Measurements from ENCODE around the gene ARNT2. TPM values are rescaled to one million over a fixed set of nuclear protein-coding genes. Genes with fewer than 3 reads are reported as not detected.

ARNT2 gene
- total RNA-seq, 2 experiments from 2014 or later: not detected

GRCh38 chr15:80482696-80483095 lies 78.5 kb downstream of the ARNT2 start:
- TF ChIP-seq CTCF (conservative IDR thresholded peaks at IDR 0.05; ENCODE audit: low read length): no peak
- TF ChIP-seq EZH2phosphoT487 (IDR thresholded peaks at IDR 0.05; ENCODE audit: borderline replicate concordance, low read depth, low read length): no peak
- DNase-seq (ENCODE audit: low spot score): no peak
- H3K9me3 ChIP-seq (ENCODE audit: low read length): no peaks in the 10 kb centered on the region
- BruUV-seq (replicated peaks): no TSS peak
- H3K4me1 ChIP-seq (ENCODE audit: insufficient read depth, low read length, poor library complexity, severe bottlenecking): no peaks in the 10 kb centered on the region
- no peaks in the 10 kb centered on the region for H3K9me2 ChIP-seq (ENCODE audit: insufficient read depth, low read length)
- POLR2A ChIA-PET: no interaction called here
- intact Hi-C loops (cut with micrococcal nuclease; ENCODE audit: unreplicated experiment): no loop called here
- no peaks in the 10 kb centered on the region for H3K36me3 ChIP-seq (ENCODE audit: insufficient read depth, low read length)
- H3K4me2 ChIP-seq (ENCODE audit: low read length): no peak overlapping the region
- no peak overlapping the region for H3K4me3 ChIP-seq (ENCODE audit: low read depth, low read length, poor library complexity, severe bottlenecking)
- H3K27ac ChIP-seq (ENCODE audit: low read depth, low read length, poor library complexity, severe bottlenecking): no peak overlapping the region
- H2AFZ ChIP-seq (ENCODE audit: low read length): no peak overlapping the region
- CTCF ChIA-PET (ENCODE audit: unreplicated experiment): no interaction called here
- H3K79me2 ChIP-seq (ENCODE audit: insufficient read depth, low read depth, low read length): no peaks in the 10 kb centered on the region
- H4K20me1 ChIP-seq (ENCODE audit: insufficient read depth, low read length): no peaks in the 10 kb centered on the region

DNA sequence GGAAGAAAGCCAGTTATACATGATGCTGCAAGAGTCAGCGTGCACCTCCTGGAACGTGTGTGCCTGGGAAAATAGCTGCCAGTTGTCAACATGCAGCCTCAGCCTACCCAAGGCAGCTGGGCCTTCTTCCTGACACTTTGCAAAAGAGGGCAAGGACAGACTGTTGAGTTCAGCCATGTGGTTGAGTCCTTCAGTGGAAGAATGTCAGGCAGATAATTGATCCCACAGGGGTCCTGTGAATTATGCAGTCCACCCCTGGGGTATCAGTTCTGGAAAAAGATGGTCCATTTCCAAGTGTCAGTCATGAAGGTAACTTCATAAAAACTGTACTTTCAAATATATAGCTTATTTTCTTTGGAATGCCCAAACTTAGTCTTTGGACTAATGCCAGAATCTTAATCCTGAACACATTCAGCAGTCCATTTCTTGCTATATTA lies 79.6 kb downstream of the ARNT2 start:
- no peaks in the 10 kb centered on the region for H3K9me3 ChIP-seq (ENCODE audit: low read length)
- TF ChIP-seq CTCF (conservative IDR thresholded peaks at IDR 0.05; ENCODE audit: low read length) (no peak), EZH2phosphoT487 (IDR thresholded peaks at IDR 0.05; ENCODE audit: borderline replicate concordance, low read depth, low read length) (no peak)
- intact Hi-C loops (cut with micrococcal nuclease; ENCODE audit: unreplicated experiment): no loop called here
- no peaks in the 10 kb centered on the region for H3K36me3 ChIP-seq (ENCODE audit: insufficient read depth, low read length)
- no peak overlapping the region for H3K4me3 ChIP-seq (ENCODE audit: low read depth, low read length, poor library complexity, severe bottlenecking)
- H3K27ac ChIP-seq (ENCODE audit: low read depth, low read length, poor library complexity, severe bottlenecking): no peak overlapping the region
- H3K4me1 ChIP-seq (ENCODE audit: insufficient read depth, low read length, poor library complexity, severe bottlenecking): no peaks in the 10 kb centered on the region
- no peaks in the 10 kb centered on the region for H3K9me2 ChIP-seq (ENCODE audit: insufficient read depth, low read length)
- ChIA-PET POLR2A (no interaction called here), CTCF (ENCODE audit: unreplicated experiment) (no interaction called here)
- BruUV-seq (replicated peaks): no TSS peak
- no peaks in the 10 kb centered on the region for H4K20me1 ChIP-seq (ENCODE audit: insufficient read depth, low read length)
- DNase-seq (ENCODE audit: low spot score): no peak
- no peak overlapping the region for H2AFZ ChIP-seq (ENCODE audit: low read length)
- H3K79me2 ChIP-seq (ENCODE audit: insufficient read depth, low read depth, low read length): no peaks in the 10 kb centered on the region
- H3K4me2 ChIP-seq (ENCODE audit: low read length): no peak overlapping the region

- DNase-seq (ENCODE audit: low spot score): no peak
- Histone ChIP-seq H4K20me1 (ENCODE audit: insufficient read depth, low read length) (no peaks in the 10 kb centered on the region), H3K4me2 (ENCODE audit: low read length) (no peak overlapping the region), H3K9me2 (ENCODE audit: insufficient read depth, low read length) (no peaks in the 10 kb centered on the region), H3K9me3 (ENCODE audit: low read length) (no peaks in the 10 kb centered on the region), H3K27ac (ENCODE audit: low read depth, low read length, poor library complexity, severe bottlenecking) (no peak overlapping the region), H3K79me2 (ENCODE audit: insufficient read depth, low read depth, low read length) (no peaks in the 10 kb centered on the region), H3K4me1 (ENCODE audit: insufficient read depth, low read length, poor library complexity, severe bottlenecking) (no peaks in the 10 kb centered on the region), H2AFZ (ENCODE audit: low read length) (no peak overlapping the region), H3K36me3 (ENCODE audit: insufficient read depth, low read length) (no peaks in the 10 kb centered on the region), H3K4me3 (ENCODE audit: low read depth, low read length, poor library complexity, severe bottlenecking) (no peak overlapping the region)
- ChIA-PET CTCF (ENCODE audit: unreplicated experiment) (no interaction called here), POLR2A (no interaction called here)
- no TSS peak for BruUV-seq (replicated peaks)
- no peak for TF ChIP-seq EZH2phosphoT487 (IDR thresholded peaks at IDR 0.05; ENCODE audit: borderline replicate concordance, low read depth, low read length)
- TF ChIP-seq CTCF (conservative IDR thresholded peaks at IDR 0.05; ENCODE audit: low read length): no peak
- intact Hi-C loops (cut with micrococcal nuclease; ENCODE audit: unreplicated experiment): no loop called here
Measured at GRCh38 chr15:80484333-80484864, 80.2 kb downstream of the ARNT2 start.

All from OCI-LY7 (cell line).